ENCODE measurements around the gene CELSR1. TPM values are rescaled to one million over a fixed set of nuclear protein-coding genes. Genes with fewer than 3 reads are reported as not detected.

CELSR1 gene
- total and polyA plus RNA-seq, 8 donors: 24.6 to 59.8 (median 33.3) TPM

DNA sequence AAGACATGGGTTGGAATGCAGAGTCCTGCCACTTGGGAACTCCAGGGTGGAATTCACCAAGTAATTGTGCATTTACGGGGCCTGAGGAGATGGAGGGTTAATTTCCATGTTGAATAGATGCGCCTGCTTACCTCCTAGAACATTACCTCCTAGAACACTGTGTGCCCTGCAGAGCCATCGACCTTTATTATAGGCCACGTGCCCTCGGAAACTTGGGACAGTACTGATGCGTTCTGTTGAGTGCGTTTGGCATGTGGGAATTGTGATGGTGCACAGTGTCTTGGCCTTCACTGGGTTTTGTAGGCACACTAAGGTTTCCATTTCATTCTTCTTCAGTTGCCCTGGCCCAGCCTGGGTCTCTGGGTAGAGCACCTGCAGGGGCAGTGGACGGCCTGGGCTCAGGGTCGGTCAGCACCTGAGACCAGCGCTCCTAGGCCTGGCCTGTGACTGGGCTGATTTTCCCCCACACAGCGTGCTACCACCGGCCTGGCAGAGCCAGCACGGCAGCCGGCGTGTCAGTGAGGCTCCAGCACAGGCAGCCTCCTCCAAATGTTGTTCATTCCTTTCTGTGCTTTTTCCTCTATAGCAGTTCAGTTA, 189.2 kb downstream of the CELSR1 start:
- DNase-seq: no peak
- intact Hi-C loops (cut with DNase I): no loop called here
- no peak for ATAC-seq

DNA sequence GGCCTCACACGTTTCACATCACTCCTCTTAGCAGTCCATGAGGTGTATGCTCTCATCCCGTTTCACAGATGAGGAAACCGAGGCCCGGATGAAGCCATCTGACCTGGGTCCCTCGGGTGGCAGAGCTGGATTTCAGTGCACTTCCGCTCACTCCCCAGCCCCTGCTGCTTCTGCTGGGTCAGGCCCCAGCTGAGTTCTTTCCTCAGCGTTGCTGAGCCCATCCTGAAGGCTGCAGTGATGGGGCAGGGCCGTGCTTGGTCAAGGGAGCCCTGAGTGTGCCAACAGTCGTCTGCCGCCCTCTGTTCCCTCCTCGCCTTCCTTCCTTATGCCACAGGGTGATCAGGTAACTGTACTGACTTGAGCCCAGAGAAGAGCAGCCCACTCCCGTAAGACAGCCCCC, 189.8 kb downstream of the CELSR1 start:
- intact Hi-C loops (cut with DNase I): no loop called here
- Histone ChIP-seq H3K36me3 (peaks cover 0 to 100% of the 10 kb centered on the region in 2 donors), H3K4me1 (peaks cover 2% of the 10 kb centered on the region in 2 donors), H3K27ac (no peak overlapping the region), H3K4me3 (no peak overlapping the region), H3K27me3 (no peaks in the 10 kb centered on the region), H3K9me3 (no peaks in the 10 kb centered on the region)
- DNase-seq (no peak), ATAC-seq (no peak)
- TF ChIP-seq, protein P1, sequence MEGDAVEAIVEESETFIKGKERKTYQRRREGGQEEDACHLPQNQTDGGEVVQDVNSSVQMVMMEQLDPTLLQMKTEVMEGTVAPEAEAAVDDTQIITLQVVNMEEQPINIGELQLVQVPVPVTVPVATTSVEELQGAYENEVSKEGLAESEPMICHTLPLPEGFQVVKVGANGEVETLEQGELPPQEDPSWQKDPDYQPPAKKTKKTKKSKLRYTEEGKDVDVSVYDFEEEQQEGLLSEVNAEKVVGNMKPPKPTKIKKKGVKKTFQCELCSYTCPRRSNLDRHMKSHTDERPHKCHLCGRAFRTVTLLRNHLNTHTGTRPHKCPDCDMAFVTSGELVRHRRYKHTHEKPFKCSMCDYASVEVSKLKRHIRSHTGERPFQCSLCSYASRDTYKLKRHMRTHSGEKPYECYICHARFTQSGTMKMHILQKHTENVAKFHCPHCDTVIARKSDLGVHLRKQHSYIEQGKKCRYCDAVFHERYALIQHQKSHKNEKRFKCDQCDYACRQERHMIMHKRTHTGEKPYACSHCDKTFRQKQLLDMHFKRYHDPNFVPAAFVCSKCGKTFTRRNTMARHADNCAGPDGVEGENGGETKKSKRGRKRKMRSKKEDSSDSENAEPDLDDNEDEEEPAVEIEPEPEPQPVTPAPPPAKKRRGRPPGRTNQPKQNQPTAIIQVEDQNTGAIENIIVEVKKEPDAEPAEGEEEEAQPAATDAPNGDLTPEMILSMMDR (IDR thresholded peaks at IDR 0.05): no peak

More for the DNA sequence above, 189.2 kb downstream of the CELSR1 start:
- Histone ChIP-seq H3K27me3 (no peaks in the 10 kb centered on the region), H3K9me3 (no peaks in the 10 kb centered on the region), H3K4me1 (peaks cover 2 to 4% of the 10 kb centered on the region in 2 donors), H3K4me3 (no peak overlapping the region), H3K36me3 (peaks cover 0 to 100% of the 10 kb centered on the region in 2 donors), H3K27ac (no peak overlapping the region)
- TF ChIP-seq, protein P1 (IDR thresholded peaks at IDR 0.05): no peak

- Histone ChIP-seq H3K36me3 (peaks cover 0 to 100% of the 10 kb centered on the region in 2 donors), H3K4me3 (no peak overlapping the region), H3K27me3 (no peaks in the 10 kb centered on the region), H3K27ac (peak overlapping the region in 1 of 2 donors; percentile 51), H3K4me1 (peaks cover 0 to 2% of the 10 kb centered on the region in 2 donors), H3K9me3 (no peaks in the 10 kb centered on the region)
- intact Hi-C loops (cut with DNase I): no loop called here
- TF ChIP-seq, protein P1 (IDR thresholded peaks at IDR 0.05): no peak
- peak in 3 of 4 donors; percentile 18 to 65 (median 53) for DNase-seq
- peak; percentile 89 for ATAC-seq
Measured at GRCh38 chr22:46346680-46347405, 190.6 kb downstream of the CELSR1 start.

DNA sequence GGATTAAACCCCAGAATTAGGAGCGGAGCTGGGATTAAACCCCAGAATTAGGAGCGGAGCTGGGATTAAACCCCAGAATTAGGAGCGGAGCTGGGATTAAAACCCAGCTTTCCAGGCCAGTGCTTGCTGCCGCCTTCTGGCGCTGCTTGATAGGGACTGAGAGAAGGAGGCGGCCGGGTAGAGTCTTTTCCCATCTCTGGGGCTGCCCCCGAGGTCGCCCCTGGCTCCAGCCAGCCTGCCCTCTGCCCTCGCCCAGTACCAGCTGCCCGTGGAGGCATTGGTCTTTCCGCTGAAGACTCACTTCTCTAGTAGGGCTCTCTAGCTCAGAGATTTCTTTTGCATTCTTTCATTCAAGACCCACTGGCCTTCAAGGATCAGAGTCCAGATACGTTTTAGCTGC, 196.7 kb downstream of the CELSR1 start:
- DNase-seq: no peak
- no peaks in the 10 kb centered on the region for H3K27me3 ChIP-seq
- intact Hi-C loops (cut with DNase I): no loop called here
- no peak for ATAC-seq
- peaks cover 6 to 13% of the 10 kb centered on the region in 2 donors for H3K4me1 ChIP-seq
- TF ChIP-seq, protein P1 (IDR thresholded peaks at IDR 0.05): no peak
- no peaks in the 10 kb centered on the region for H3K9me3 ChIP-seq
- no peak overlapping the region for H3K4me3 ChIP-seq
- H3K27ac ChIP-seq: no peak overlapping the region
- peaks cover 0 to 79% of the 10 kb centered on the region in 2 donors for H3K36me3 ChIP-seq

DNA sequence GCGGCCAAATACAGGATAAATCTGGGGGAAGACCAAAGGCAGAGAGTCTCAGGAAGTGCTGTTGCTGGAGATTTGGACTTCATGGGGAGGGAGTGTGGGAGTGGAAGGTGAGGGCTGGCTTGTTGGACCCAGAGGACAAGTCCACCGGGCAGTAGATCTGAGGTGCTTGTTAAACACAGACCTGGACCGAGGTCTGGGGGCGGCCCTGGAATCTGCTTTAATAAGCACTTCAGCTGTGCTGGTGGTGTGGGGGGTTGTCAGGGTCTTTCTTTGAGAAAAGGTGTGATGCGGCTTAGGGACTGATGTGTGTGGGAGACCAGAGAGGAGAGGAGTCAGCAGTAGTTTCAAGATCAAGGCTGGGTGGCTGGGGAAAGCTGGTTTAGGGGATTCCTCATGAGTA, 197.5 kb downstream of the CELSR1 start:
- no peak for ATAC-seq
- intact Hi-C loops (cut with DNase I): no loop called here
- Histone ChIP-seq H3K4me1 (peaks cover 6 to 16% of the 10 kb centered on the region in 2 donors), H3K27me3 (no peaks in the 10 kb centered on the region), H3K4me3 (no peak overlapping the region), H3K27ac (no peak overlapping the region), H3K36me3 (peaks cover 0 to 71% of the 10 kb centered on the region in 2 donors), H3K9me3 (no peaks in the 10 kb centered on the region)
- TF ChIP-seq, protein P1 (IDR thresholded peaks at IDR 0.05): no peak
- DNase-seq: no peak

Data from left lung (tissue), 10 donors.